ENCODE data around the gene KRT78.

Gene KRT78

DNA sequence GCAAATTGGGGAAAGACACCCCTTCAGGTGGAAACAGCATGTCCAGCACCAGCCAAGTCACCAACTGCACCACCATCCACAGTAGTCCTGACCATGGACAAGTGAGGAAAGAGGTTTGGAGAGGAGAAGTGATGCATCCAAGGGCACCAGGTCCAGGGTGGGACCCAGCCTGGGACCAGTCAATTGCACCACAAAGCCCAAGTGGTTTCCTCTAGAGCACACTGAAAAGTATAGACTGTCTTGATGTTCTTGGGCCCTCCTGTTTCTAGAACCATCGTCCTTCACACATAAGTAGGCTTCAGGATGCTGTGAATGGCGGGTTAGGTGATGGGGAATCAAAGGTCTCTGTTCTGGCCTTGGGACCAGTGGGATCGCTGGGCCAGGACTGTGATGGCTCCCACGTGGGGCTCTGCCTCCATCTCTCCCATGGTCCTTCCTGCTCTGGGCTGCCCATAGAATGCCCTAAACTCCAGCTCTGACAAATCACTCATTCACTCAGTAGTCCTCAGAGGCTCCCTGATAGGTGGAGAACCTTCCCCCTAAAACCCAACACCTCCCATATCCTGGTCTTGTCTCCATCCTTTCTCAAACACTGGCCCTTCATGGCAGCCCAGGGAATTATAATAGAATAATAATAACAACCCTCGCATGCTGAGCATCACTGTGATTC lies 23.9 kb downstream of the KRT78 start:
- Histone ChIP-seq H3K9me3 (ENCODE audit: control insufficient read depth, low read length) (no peaks in the 10 kb centered on the region), H3K27ac (ENCODE audit: insufficient read depth, low read length, poor library complexity, severe bottlenecking) (no peak overlapping the region), H3K4me1 (ENCODE audit: control insufficient read depth, insufficient read depth, low read length, poor library complexity, severe bottlenecking) (no peaks in the 10 kb centered on the region), H3K27me3 (replicated peaks; ENCODE audit: control insufficient read depth, insufficient read depth, low read length, poor library complexity, severe bottlenecking) (no peaks in the 10 kb centered on the region), H3K4me3 (ENCODE audit: insufficient read depth, low read depth, low read length, poor library complexity, severe bottlenecking) (no peak overlapping the region), H3K36me3 (ENCODE audit: control insufficient read depth, insufficient read depth, low read length) (no peaks in the 10 kb centered on the region)
- no peak for DNase-seq

DNA sequence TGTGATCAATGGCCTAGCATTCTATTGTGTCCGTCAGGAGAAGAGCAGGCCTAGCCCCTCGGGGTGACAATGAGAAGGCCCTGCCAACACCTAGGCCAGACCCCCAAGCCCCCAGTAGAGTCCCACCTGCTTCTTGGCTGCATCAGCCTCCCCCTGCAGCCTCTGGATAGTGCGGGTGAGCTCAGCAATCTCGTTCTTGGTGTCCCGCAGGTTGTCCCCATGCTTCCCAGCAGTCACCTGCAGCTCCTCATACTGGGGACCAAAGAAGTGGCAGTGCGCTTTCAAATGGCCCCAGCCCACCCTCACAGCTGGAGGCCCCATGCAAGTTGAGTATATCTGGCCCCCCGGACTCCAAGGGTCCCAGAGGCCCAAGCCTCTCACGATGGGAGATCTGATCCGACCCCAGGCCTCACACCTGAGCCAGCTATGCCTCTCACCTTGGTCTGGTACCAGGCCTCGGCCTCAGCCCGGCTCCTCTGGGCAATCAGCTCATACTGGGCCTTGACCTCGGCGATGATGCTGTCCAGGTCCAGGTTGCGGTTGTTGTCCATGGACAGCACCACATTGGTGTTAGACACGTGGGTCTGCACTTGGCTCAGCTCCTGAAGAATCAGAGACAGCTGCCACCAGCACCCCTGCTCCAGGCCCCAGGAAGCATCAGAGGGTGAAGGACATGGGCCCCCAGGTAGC lies 24.9 kb downstream of the KRT78 start:
- Histone ChIP-seq H3K27me3 (replicated peaks; ENCODE audit: control insufficient read depth, insufficient read depth, low read length, poor library complexity, severe bottlenecking) (no peaks in the 10 kb centered on the region), H3K4me3 (ENCODE audit: insufficient read depth, low read depth, low read length, poor library complexity, severe bottlenecking) (no peak overlapping the region), H3K36me3 (ENCODE audit: control insufficient read depth, insufficient read depth, low read length) (no peaks in the 10 kb centered on the region), H3K27ac (ENCODE audit: insufficient read depth, low read length, poor library complexity, severe bottlenecking) (no peak overlapping the region), H3K4me1 (ENCODE audit: control insufficient read depth, insufficient read depth, low read length, poor library complexity, severe bottlenecking) (no peaks in the 10 kb centered on the region), H3K9me3 (ENCODE audit: control insufficient read depth, low read length) (no peaks in the 10 kb centered on the region)
- no peak for DNase-seq

DNA sequence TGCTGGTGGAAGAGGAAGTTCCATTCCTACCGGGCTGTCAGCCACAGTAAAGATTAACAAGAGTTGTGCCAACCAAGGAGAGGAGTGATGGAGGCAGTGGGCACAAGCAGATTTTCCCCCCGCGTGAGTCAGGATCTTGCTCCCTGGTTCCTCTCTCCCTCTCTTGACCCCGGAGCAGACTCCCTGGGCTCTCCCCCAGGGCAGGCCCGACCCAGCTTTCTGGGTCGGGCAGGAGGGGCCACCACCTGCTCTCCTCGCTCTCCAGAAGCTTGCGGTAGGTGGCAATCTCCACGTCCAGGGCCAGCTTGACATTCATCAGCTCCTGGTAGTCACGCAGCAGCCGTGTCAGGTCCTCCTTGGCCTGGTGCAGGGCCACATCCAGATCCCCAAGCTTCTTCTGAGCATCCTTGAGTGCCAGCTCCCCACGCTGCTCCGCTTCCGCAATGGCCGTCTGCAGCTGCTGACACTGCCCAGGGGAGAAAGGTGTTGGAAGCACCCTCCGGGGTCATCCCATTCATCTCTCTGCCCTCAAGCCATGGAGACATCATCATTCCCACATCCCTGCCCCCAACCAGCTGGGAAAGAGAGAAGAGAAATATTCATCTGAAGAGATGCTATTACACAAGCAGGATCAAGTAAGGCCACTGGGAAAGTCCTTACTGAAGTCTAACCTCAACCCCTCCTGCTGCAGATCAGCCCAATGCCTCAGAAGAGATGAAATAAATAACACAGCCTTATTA lies 25.9 kb downstream of the KRT78 start:
- H3K36me3 ChIP-seq (ENCODE audit: control insufficient read depth, insufficient read depth, low read length): no peaks in the 10 kb centered on the region
- H3K4me3 ChIP-seq (ENCODE audit: insufficient read depth, low read depth, low read length, poor library complexity, severe bottlenecking): no peak overlapping the region
- no peaks in the 10 kb centered on the region for H3K4me1 ChIP-seq (ENCODE audit: control insufficient read depth, insufficient read depth, low read length, poor library complexity, severe bottlenecking)
- no peak overlapping the region for H3K27ac ChIP-seq (ENCODE audit: insufficient read depth, low read length, poor library complexity, severe bottlenecking)
- DNase-seq: no peak
- no peaks in the 10 kb centered on the region for H3K9me3 ChIP-seq (ENCODE audit: control insufficient read depth, low read length)
- H3K27me3 ChIP-seq (replicated peaks; ENCODE audit: control insufficient read depth, insufficient read depth, low read length, poor library complexity, severe bottlenecking): no peaks in the 10 kb centered on the region

DNA sequence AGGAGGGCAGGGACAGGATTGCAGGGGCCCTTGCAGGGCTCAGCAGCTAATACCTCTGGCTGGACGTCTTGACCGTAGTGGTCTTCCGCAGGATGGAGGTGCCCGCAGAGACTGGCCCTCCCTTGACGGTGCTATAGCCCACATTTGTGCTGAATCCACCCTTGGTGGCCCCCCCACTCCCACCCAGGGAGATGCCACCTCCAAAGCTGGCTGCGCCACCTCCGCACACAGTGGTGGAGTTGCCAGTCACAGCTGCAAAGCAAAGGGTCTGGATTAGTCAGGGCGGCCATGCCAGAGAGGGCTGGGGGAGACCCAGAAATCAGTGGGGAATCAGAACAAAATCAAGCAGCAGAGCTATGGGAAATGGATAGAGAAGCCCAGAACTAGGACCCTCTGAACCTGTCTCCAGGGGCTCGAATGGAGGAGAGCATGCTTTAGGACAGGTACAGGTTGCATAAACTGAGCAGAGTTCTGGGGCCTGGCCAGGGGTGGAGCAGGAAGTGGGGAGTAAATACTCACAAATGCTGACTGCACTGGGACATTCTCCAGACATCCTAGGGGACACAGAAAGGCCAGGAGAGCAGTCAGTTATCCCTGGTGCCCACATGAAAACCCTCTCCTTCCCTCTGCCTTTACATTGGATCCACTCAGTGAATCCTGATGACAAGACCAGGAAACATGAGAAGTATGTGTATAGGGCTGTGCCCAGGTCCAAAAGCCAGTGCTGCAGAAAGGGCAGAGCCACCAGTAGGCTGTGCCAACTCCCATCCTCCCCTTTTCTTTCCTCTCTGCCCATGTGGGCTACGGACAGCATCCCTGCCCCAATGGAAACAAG lies 26.8 kb downstream of the KRT78 start:
- Histone ChIP-seq H3K4me1 (ENCODE audit: control insufficient read depth, insufficient read depth, low read length, poor library complexity, severe bottlenecking) (no peaks in the 10 kb centered on the region), H3K27me3 (replicated peaks; ENCODE audit: control insufficient read depth, insufficient read depth, low read length, poor library complexity, severe bottlenecking) (no peaks in the 10 kb centered on the region), H3K36me3 (ENCODE audit: control insufficient read depth, insufficient read depth, low read length) (no peaks in the 10 kb centered on the region), H3K4me3 (ENCODE audit: insufficient read depth, low read depth, low read length, poor library complexity, severe bottlenecking) (no peak overlapping the region), H3K9me3 (ENCODE audit: control insufficient read depth, low read length) (no peaks in the 10 kb centered on the region), H3K27ac (ENCODE audit: insufficient read depth, low read length, poor library complexity, severe bottlenecking) (no peak overlapping the region)
- no peak for DNase-seq

DNA sequence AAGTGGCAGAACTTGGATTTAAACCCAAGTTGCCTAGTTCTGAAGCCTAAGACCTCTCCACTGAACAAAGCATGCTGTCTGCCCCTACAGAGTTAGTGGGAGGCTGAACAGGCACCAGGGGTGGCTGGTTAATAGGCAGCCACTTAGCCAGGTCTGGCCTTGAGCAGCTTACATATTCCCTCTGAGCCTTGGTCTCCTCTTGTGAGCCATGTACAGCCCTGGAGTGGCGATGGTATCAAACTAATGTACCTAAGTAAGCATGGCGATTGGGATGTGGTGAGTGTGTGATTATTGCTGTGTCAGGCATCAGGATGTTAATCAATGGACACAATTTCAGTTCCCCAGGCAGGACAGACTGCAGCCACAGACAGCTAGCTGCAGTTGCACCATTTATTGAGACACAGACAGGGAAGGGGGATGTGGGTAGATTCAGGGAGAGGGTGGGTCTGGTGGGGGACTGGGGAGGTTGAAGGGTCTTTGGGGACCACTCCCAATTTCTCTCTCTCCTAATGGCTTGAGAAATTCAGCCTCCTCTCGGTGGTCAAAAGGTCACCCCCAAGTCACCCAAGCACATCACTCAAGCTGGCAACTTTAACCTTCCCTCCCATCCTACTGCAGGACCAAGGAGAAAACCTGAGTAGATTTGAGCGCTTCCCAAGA lies 27.6 kb downstream of the KRT78 start:
- Histone ChIP-seq H3K27me3 (replicated peaks; ENCODE audit: control insufficient read depth, insufficient read depth, low read length, poor library complexity, severe bottlenecking) (no peaks in the 10 kb centered on the region), H3K27ac (ENCODE audit: insufficient read depth, low read length, poor library complexity, severe bottlenecking) (no peak overlapping the region), H3K36me3 (ENCODE audit: control insufficient read depth, insufficient read depth, low read length) (no peaks in the 10 kb centered on the region), H3K4me1 (ENCODE audit: control insufficient read depth, insufficient read depth, low read length, poor library complexity, severe bottlenecking) (no peaks in the 10 kb centered on the region), H3K9me3 (ENCODE audit: control insufficient read depth, low read length) (no peaks in the 10 kb centered on the region), H3K4me3 (ENCODE audit: insufficient read depth, low read depth, low read length, poor library complexity, severe bottlenecking) (no peak overlapping the region)
- no peak for DNase-seq

DNA sequence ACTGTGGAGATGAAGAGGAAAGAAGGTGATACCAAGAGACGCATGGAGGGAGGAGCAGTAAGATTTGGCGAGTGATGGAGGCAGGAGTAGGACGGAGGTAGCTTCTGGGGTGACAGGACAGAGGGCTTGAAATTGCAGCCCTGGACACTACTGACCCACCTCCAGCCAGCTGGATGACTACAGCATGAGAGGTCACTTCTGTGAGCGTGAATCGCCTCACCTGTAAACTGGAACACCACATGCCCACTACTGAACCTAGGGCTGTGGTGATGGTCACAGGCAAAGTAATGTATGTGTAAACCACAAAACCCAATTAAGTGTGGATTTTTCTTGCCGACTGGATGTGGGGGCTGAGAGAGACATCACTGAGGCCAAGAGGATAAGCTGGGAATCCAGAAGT lies 28.3 kb downstream of the KRT78 start:
- no peaks in the 10 kb centered on the region for H3K36me3 ChIP-seq (ENCODE audit: control insufficient read depth, insufficient read depth, low read length)
- no peak overlapping the region for H3K4me3 ChIP-seq (ENCODE audit: insufficient read depth, low read depth, low read length, poor library complexity, severe bottlenecking)
- no peak overlapping the region for H3K27ac ChIP-seq (ENCODE audit: insufficient read depth, low read length, poor library complexity, severe bottlenecking)
- no peak for DNase-seq
- no peaks in the 10 kb centered on the region for H3K9me3 ChIP-seq (ENCODE audit: control insufficient read depth, low read length)
- H3K27me3 ChIP-seq (replicated peaks; ENCODE audit: control insufficient read depth, insufficient read depth, low read length, poor library complexity, severe bottlenecking): no peaks in the 10 kb centered on the region
- H3K4me1 ChIP-seq (ENCODE audit: control insufficient read depth, insufficient read depth, low read length, poor library complexity, severe bottlenecking): no peaks in the 10 kb centered on the region

DNA sequence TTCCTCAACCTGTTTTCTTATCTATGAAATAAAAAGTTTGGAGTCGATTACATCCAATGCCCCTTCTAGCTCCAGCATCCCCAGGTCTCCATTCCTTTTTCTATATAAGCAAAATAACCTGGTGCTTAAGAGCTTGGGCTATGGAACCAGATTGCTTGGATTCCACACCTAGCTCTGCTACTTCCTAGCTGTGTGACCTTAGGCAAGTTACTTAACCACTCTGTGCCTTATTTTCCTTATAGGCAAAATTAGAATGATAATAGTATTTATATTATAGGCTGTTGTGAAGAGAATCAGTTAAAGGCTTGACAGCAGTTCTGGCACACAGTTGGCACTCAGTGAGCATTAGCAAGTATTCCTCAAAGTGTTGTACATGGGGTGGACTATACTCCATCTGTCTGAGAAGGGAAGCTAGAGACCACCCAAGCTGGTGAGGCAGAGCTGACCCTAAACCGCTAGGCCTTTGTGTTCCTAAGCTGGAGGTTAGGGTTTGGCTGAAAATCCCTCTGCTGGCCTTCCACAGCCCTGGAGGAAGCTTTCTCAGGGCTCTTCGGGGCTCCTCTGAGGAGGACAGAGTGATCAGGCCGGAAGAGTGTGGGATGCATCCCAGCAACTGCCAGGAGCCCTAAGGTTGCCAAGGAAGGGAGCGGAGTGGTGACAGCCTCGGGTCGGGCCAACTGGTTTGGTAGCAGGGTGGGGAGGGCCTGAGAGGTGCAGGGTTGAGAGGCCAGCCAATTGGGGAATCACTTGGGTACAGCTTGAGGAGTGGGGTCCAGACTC lies 28.9 kb downstream of the KRT78 start:
- H3K36me3 ChIP-seq (ENCODE audit: control insufficient read depth, insufficient read depth, low read length): no peaks in the 10 kb centered on the region
- no peaks in the 10 kb centered on the region for H3K27me3 ChIP-seq (replicated peaks; ENCODE audit: control insufficient read depth, insufficient read depth, low read length, poor library complexity, severe bottlenecking)
- H3K4me3 ChIP-seq (ENCODE audit: insufficient read depth, low read depth, low read length, poor library complexity, severe bottlenecking): no peak overlapping the region
- no peaks in the 10 kb centered on the region for H3K4me1 ChIP-seq (ENCODE audit: control insufficient read depth, insufficient read depth, low read length, poor library complexity, severe bottlenecking)
- H3K27ac ChIP-seq (ENCODE audit: insufficient read depth, low read length, poor library complexity, severe bottlenecking): no peak overlapping the region
- DNase-seq: no peak
- no peaks in the 10 kb centered on the region for H3K9me3 ChIP-seq (ENCODE audit: control insufficient read depth, low read length)

DNA sequence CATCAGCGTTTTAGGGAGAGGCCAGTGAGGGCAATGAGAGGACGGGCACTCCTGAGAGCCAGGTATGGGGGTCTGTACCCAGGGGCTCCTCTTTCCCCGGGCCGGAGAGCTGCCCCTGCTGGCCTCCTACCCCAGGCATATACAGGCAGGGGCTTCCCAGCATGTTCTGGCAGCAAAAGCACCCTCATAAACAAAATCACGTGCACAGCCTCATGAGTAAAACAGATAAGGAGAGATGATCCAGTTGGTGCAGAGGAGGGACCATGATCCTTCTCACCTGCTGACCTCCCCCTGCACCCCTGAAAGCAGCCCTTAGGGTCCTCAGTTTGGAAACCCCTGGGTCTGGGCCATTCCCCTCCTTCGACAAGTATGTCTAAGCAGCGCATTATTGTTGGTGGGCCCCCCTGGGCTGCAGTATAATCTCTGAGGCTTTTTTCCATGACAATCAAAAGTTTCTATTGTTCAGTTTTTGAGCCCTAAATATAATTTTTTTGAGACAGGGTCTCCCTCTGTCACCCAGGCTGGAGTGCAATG lies 29.8 kb downstream of the KRT78 start:
- no peak for DNase-seq
- no peaks in the 10 kb centered on the region for H3K4me1 ChIP-seq (ENCODE audit: control insufficient read depth, insufficient read depth, low read length, poor library complexity, severe bottlenecking)
- no peaks in the 10 kb centered on the region for H3K27me3 ChIP-seq (replicated peaks; ENCODE audit: control insufficient read depth, insufficient read depth, low read length, poor library complexity, severe bottlenecking)
- H3K4me3 ChIP-seq (ENCODE audit: insufficient read depth, low read depth, low read length, poor library complexity, severe bottlenecking): no peak overlapping the region
- no peaks in the 10 kb centered on the region for H3K36me3 ChIP-seq (ENCODE audit: control insufficient read depth, insufficient read depth, low read length)
- H3K9me3 ChIP-seq (ENCODE audit: control insufficient read depth, low read length): no peaks in the 10 kb centered on the region
- no peak overlapping the region for H3K27ac ChIP-seq (ENCODE audit: insufficient read depth, low read length, poor library complexity, severe bottlenecking)

DNA sequence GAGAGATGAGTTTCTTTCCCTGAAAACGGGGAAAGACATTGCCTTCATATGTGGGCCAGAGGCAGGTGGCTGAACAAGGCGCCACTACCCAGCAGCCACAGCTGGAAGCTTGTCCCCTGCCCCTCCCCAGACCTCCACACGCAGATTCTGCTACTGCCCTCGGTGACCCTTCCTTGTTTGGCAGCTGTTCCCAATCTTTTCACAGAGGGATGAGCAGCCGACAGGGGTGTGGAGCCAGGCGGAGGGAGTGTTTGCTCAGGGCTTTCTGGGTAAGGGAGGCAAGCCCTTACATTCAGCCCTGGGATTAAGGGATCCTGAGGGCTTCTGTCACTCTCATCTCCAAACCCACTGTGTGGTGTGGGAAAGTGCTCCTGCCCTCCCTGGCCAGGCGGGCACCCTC lies 30.4 kb downstream of the KRT78 start:
- H3K4me3 ChIP-seq (ENCODE audit: insufficient read depth, low read depth, low read length, poor library complexity, severe bottlenecking): no peak overlapping the region
- H3K27ac ChIP-seq (ENCODE audit: insufficient read depth, low read length, poor library complexity, severe bottlenecking): no peak overlapping the region
- H3K9me3 ChIP-seq (ENCODE audit: control insufficient read depth, low read length): no peaks in the 10 kb centered on the region
- no peaks in the 10 kb centered on the region for H3K4me1 ChIP-seq (ENCODE audit: control insufficient read depth, insufficient read depth, low read length, poor library complexity, severe bottlenecking)
- H3K27me3 ChIP-seq (replicated peaks; ENCODE audit: control insufficient read depth, insufficient read depth, low read length, poor library complexity, severe bottlenecking): no peaks in the 10 kb centered on the region
- DNase-seq: no peak
- H3K36me3 ChIP-seq (ENCODE audit: control insufficient read depth, insufficient read depth, low read length): no peaks in the 10 kb centered on the region

All from effector memory CD4-positive, alpha-beta T cell (primary cell).